Colonic mucosa (tissue), 4 donors: ENCODE data around the gene ASCL2. TPM values are rescaled to one million over a fixed set of nuclear protein-coding genes. Genes with fewer than 3 reads are reported as not detected.

ENCODE experiments used
- DNase-seq: peaks from one replicate; pipeline ENCODE4 v3.0.0-alpha.2; 2020
- H3K27ac ChIP-seq: fragments of 200-600 bp; one replicate; pipeline ENCODE4 v1.8.0; 2021
- H3K27me3 ChIP-seq: fragments of 200-600 bp; one replicate; pipeline ENCODE4 v1.8.0; 2021
- H3K36me3 ChIP-seq: fragments of 200-600 bp; one replicate; pipeline ENCODE4 v1.8.0; 2021
- H3K4me1 ChIP-seq: fragments of 200-600 bp; one replicate; pipeline ENCODE4 v1.8.0; 2021; ENCODE audit warnings: mild to moderate bottlenecking
- H3K4me3 ChIP-seq: fragments of 200-600 bp; one replicate; pipeline ENCODE4 v1.8.0; 2021
- H3K9ac ChIP-seq, 2 donors: one replicate each; pipeline ENCODE4 v1.7.0; 2013; ENCODE audit warnings: control low read depth in 2 of 2, low read depth in 2 of 2, low read length in 2 of 2
- H3K9me3 ChIP-seq: fragments of 200-600 bp; one replicate; pipeline ENCODE4 v1.8.0; 2021
- CTCF ChIP-seq: fragments of 200-600 bp; IDR thresholded peaks from one replicate; pipeline ENCODE4 v1.8.0; 2022; ENCODE audit warnings: antibody characterized with exemption, mild to moderate bottlenecking
- intact Hi-C: fragments of 100-400 bp; cut with DNase I; formaldehyde crosslinking; loops from one replicate; pipeline ENCODE4 v1.14.1; 2022
- total RNA-seq, 2 donors: library from RNA; stranded (reverse); fragmentation: NEBNext Ultra II Directional in 1 of 2; extraction: Animal tissue kit (Norgen Biotek cat#: 25700) in 1 of 2; gene quantifications; one replicate each; pipeline ENCODE4 v1.2.1, GENCODE V29; 2021
- donor health status: healthy.
- donor health status: DM: no; HTN: no; CAD: no.
- donor health status: DM: no; HTN: no; CAD: no.

The ASCL2 gene
- total RNA-seq, 2 donors from 2014 or later, result 4.8 to 16.4 TPM

GRCh38 chr11:2266586-2267305 is 3.6 kb downstream of the ASCL2 start:
- no peak for TF ChIP-seq CTCF
- H3K4me3 ChIP-seq, result no peak overlapping the region
- no peak overlapping the region for H3K9ac ChIP-seq
- no peak overlapping the region for H3K27ac ChIP-seq
- peaks cover 30% of the 10 kb centered on the region for H3K27me3 ChIP-seq
- H3K9me3 ChIP-seq, result no peaks in the 10 kb centered on the region
- no peaks in the 10 kb centered on the region for H3K36me3 ChIP-seq
- intact Hi-C loops, result no loop called here
- peak; percentile 13 for DNase-seq
- no peaks in the 10 kb centered on the region for H3K4me1 ChIP-seq

DNA sequence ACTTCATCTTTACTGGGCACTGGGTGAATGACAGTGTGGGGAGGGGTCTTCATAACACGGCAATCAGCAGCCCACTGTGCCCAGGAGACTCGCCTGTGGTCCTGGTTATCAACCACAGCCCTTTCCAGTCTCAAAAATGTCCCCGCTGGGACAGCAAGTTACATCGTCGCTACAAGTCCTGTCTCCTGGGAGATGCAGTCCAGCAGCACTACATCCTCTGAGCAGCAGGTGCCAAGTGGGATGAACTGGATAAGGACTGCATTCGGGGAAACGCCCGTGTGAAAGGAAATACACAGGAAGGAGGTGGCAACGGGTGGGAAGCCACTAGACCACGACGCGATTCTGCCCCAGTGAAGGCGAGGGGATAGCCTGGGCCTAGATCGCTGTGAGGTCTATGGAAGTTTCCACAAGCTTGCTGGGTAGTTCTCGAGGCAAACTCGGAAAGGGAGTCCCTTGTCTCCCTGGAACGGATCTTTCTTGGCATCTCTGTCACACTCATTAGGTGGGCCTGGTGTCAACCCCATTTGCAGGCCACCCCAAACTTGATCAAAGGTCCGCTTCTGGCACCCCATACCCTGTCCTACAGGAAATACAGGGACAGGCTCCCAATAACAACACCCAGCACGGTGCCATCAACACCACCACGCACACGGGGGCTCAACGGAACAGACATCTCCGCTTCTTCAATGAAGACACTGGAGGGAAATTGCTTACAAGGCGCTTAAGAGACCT is 4.4 kb downstream of the ASCL2 start:
- peak; percentile 16 for DNase-seq
- Histone ChIP-seq H3K4me1 (no peaks in the 10 kb centered on the region), H3K36me3 (no peaks in the 10 kb centered on the region), H3K9ac (peak overlapping the region in 1 of 2 donors; percentile 19), H3K27me3 (peaks cover 23% of the 10 kb centered on the region), H3K9me3 (no peaks in the 10 kb centered on the region), H3K4me3 (no peak overlapping the region), H3K27ac (peak overlapping the region; percentile 32)
- no peak for TF ChIP-seq CTCF
- intact Hi-C loops, result no loop called here

GRCh38 chr11:2265396-2265795 is 5.0 kb downstream of the ASCL2 start:
- H3K9ac ChIP-seq, result peak overlapping the region in 1 of 2 donors; percentile 19
- intact Hi-C loops, result no loop called here
- H3K9me3 ChIP-seq, result no peaks in the 10 kb centered on the region
- DNase-seq, result peak; percentile 17
- H3K27ac ChIP-seq, result peak overlapping the region; percentile 32
- no peak for TF ChIP-seq CTCF
- H3K4me1 ChIP-seq, result no peaks in the 10 kb centered on the region
- peaks cover 17% of the 10 kb centered on the region for H3K27me3 ChIP-seq
- no peak overlapping the region for H3K4me3 ChIP-seq
- H3K36me3 ChIP-seq, result no peaks in the 10 kb centered on the region

GRCh38 chr11:2264366-2265053 is 5.9 kb downstream of the ASCL2 start:
- intact Hi-C loops, result no loop called here
- Histone ChIP-seq H3K36me3 (no peaks in the 10 kb centered on the region), H3K27me3 (peaks cover 8% of the 10 kb centered on the region), H3K4me3 (no peak overlapping the region), H3K9me3 (no peaks in the 10 kb centered on the region), H3K9ac (no peak overlapping the region), H3K4me1 (no peaks in the 10 kb centered on the region), H3K27ac (no peak overlapping the region)
- TF ChIP-seq CTCF, result no peak
- DNase-seq, result no peak

DNA sequence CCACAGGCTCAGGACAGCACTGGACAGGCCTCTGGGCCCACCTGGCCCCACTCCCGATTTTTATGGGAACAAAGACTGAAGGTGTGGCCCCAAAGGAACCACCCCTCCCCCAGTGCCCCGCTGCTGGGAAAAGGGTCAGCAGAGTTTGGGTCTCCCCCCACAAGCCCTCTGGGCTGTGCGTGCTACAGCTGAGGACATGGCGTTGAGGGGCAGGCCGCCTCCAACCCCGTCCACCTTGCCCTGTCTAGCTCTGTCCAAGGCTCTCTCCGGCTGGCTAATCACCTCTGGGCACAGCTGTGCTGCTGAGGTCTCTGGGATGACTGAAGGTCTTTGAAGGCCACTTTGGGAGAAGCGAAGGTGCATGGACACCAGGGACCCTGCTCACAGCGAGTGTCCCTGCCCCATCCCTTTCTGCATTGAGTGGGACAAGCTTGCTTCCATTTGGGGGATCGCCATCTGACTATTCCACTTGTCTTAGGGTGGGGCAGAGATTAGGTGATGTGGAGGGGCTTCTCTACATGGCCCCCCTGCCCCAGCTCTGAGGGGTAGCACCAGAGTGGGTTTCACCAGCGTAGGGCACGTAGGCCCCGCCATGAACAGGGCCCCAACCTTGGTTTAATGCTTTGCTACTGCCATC is 6.5 kb downstream of the ASCL2 start:
- Histone ChIP-seq H3K27me3 (peaks cover 4% of the 10 kb centered on the region), H3K27ac (no peak overlapping the region), H3K36me3 (no peaks in the 10 kb centered on the region), H3K4me1 (no peaks in the 10 kb centered on the region), H3K9me3 (no peaks in the 10 kb centered on the region), H3K9ac (no peak overlapping the region), H3K4me3 (no peak overlapping the region)
- no peak for DNase-seq
- intact Hi-C loops, result no loop called here
- TF ChIP-seq CTCF, result no peak
